NCI-H2107 (cell line): ENCODE results near the gene MACF1.
"Not testable (repeated sequence)": the region's sequence is repeated elsewhere in the genome, so short reads cannot be mapped to it uniquely, and the experiment has no call there.

Experiments used
- DNase-seq: peaks from one replicate; lab custom pipeline; 2025; lab: John Stamatoyannopoulos, UW

The MACF1 gene

GRCh38 chr1:39462074-39462473 is 257.6 kb downstream of the MACF1 start:
- DNase-seq: no peak

DNA sequence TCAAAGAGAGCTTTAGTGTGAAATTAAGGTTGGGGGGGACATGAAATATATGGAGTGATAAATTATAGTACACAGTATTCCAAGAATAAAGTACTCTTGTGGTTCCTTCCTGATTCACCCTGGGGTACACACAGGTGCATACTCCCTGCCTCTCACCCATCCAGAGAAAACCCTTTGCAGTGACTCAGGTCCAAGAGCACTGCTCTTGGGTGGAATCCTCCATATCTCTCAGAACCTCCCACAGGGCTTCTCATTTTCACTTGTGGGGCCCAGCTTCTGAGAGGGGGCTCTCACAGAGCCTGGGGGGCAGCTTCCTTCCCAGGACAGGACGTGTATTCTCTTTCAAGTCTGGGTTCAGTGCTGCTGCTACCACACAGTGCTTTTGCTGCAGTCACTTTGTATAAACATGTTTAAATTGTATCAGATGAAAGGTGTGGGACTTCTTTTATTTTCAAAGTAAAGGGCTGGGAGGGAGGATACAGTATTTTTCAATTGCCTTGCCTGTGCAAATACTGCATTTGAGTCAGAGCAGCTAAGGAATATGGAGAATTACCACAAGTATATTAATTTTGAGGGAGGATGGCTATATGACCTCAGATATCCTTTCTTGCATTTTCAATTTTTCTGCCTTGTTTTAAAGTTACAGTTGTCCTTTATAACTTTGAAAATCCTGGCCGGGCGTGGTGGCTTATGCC is 262.1 kb downstream of the MACF1 start:
- no peak for DNase-seq

DNA sequence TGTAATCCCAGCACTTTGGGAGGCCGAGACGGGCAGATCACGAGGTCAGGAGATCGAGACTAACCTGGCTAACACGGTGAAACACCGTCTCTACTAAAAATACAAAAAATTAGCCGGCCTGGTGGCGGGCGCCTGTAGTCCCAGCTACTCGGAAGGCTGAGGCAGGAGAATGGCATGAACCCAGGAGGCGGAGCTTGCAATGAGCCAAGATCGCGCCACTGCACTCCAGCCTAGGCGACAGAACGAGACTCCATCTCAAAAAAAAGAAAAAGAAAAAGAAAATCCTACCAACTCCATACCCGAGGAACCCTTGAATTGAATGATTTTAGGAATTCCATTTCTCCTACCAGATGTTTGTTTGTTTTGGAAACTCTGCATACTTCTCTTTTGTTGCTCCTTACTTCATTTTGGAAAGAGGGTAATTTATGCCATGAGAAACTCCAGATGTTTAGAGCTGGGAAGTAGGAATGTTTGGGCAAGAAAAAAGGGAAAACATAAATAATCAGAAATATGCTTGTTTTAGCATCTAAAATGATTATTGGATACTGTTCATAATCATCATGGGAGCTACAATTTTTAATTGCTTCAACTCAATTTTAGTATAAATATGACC is 262.7 kb downstream of the MACF1 start:
- DNase-seq: not testable (repeated sequence)

DNA sequence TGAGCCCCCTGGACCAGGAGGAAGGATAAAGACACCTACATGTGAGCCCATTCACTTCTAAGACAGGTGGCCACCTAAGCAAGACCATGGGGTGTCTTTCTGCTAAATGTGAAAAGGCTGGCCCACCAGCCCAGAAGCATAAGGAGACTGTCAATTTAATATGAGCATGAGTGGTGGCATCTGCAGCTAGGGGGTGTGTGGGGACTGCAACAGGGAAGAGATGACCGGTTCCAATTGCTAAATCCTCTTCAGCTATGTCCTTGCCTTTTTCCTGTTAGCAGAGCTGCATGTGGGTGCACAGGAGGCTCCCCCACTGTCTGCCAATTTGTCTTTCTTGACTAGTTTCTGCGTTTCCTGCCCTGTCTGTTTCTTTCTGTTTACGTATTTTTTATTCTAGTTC is 264.7 kb downstream of the MACF1 start:
- DNase-seq: no peak

GRCh38 chr1:39470040-39470439 is 265.5 kb downstream of the MACF1 start:
- DNase-seq: no peak

DNA sequence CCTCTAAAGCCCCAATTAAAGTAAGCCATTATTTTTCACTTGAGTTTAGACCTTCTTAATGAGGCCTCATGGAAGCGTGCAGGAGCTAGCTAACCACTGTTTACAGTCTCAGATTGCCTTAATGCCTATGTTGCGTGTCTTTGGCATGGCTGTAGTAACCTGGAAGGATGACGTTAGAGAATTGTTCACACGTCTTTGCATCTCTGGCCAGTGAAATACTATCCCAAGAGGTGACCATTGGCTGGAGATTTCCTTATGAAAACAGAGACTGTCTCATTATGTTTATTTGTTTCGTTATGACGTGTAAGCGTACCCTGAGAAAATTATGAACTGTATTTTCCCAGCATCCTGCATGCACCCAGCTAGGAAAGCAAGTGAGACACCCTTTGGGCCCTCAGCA is 268.3 kb downstream of the MACF1 start:
- DNase-seq: no peak

DNA sequence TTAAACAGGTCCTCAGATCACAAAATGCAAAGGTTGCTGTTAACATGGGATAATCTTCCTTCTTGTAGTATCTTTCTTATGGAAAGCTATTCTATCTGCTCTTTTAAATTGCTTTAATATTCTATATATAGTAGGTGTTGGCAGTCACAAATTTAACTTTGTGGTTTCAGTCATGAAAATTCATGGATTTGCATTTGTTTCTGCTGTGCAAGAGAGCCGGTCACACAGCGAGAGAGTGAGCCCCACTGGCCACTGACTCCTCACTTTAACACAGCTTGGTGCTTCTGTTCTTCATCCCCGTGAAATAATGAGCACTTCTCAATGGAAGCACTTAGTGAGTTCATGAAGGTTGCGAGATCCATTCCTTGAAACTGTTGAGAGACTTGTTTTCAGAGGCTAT is 268.8 kb downstream of the MACF1 start:
- no peak for DNase-seq

- no peak for DNase-seq
These were observed 270.3 kb downstream of the MACF1 start for GRCh38 chr1:39474810-39475209.

DNA sequence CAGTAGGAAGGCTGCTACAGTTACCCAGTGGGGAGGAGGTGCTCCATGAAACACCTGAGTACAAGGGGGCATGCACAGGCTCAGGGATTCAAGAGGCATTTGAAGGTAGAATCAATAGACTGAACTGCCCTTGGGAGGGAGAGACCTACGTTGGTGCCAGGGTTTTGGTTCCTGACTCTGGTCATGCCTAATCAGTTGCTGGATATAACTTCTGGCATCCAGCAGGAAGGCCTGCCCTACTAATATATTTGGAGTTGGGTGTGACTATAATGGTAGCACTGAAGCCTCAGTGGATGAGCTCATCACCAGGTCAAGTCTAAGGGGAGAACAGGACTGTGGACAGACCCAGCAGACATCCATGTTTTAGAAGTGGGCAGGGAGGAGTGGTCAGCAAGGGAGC is 271.1 kb downstream of the MACF1 start:
- DNase-seq: not testable (repeated sequence)

DNA sequence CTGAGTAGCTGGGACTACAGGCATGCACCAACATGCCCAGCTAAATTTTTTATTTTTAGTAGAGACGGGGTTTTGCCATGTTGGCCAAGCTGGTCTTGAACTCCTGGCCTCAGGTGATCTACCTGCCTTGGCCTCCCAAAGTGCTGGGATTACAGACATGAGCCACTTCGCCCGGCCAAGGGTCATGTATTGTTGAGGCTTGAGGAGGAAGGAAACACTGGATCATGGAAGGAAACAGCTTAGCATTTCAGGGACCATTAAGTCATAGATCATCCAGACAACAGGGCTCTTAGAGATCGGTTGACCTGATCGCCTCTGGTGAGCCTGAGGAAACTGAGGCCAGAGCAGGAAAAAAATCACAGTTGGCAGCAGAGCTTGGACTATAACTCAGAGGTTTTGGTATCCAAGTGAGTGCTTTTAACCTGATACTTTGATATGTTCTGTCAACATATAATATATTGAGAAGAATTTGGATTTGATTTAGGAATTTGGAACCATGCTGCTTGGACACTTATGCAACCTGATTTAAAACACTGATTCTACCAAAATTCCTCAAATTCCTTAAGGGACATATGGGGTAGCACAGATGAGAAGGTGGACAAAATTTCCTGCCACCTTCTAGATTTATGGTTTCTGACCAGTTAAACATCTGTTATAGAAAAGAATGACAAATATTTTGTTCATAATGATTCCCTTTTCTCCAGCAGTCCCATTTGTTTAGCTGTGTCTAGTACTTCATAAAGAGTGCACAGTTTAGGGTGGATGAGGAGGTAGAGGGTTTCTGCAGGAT is 273.8 kb downstream of the MACF1 start:
- no peak for DNase-seq

DNA sequence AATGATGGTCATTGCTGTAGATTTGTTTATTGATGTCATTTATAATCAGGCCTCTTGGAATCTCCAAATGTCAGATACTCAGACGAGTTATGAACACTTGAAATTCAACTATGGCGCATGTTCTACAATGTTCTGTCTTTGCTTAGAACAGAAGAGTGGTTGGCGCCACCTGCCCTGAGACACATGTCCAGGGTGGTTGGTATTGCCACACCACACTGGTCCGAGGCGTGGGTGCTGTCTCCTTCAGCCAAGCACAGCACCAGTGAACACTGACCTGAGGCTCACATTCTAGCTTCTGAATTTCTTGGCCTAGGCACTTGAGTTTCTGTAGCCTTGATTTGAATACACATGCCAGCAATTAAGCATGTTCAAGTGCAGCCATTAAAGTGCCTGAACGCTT is 276.8 kb downstream of the MACF1 start:
- DNase-seq: no peak

DNA sequence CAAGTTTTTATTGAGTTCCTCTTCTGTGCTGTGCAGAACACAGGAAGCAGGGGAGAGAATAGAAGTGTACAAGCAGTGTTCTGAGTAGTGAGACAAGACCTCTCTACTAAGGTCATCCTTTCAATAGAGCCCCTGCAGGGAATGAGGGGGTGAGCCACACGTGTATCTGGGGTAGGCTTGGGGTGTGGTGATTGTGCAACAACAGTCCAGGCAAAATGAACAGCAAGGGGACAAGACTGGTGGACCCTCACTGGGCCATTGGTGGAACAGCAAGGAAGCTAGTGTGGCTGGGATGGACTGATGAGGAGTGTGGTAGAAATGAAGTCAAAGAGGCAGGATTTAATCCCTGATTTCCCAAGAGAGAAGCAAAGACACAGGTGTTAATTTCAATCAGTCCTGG is 278.8 kb downstream of the MACF1 start:
- DNase-seq: no peak

DNA sequence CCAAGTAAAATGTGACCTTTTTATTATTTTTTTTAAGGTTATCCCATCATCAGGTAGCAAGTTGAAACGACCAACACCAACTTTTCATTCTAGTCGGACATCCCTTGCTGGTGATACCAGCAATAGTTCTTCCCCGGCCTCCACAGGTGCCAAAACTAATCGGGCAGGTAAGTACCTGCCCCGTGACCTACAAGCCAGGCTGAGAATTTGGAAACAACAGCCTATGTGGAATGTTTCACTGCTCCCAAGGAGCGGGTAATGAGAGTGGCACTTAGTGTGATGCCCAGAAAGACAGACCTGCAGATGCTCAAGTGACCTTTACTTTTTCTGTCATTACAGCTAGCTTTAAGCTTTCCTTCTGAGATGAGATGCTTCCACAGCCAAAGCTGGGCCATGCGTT is 280.1 kb downstream of the MACF1 start:
- DNase-seq: no peak

DNA sequence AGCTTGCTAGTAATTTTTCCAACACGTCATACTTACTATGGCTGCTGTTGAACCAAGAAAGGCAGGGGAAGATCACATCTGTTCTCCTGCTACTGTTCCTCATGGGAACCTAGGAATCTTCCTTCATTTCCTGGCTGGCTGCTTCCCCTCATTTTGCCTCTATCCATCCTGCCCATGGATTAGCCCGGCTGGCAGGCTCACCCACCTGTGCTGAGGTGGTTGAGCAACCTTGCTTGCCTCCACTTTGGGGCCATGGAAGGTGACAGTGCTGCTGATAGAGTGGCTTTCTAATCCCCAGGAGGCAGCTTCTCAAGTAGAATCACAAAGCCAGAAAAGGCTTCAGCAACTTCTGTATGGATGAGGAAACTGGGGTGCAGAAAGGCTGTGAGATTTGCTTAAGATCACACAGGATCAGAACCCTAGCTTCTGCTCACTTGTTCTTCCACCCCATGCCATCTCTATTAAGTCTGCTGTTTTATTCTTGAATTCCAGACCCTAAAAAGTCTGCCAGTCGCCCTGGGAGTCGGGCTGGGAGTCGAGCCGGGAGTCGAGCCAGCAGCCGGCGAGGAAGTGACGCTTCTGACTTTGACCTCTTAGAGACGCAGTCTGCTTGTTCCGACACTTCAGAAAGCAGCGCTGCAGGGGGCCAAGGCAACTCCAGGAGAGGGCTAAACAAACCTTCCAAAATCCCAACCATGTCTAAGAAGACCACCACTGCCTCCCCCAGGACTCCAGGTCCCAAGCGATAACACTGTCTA is 280.7 kb downstream of the MACF1 start:
- DNase-seq: no peak

DNA sequence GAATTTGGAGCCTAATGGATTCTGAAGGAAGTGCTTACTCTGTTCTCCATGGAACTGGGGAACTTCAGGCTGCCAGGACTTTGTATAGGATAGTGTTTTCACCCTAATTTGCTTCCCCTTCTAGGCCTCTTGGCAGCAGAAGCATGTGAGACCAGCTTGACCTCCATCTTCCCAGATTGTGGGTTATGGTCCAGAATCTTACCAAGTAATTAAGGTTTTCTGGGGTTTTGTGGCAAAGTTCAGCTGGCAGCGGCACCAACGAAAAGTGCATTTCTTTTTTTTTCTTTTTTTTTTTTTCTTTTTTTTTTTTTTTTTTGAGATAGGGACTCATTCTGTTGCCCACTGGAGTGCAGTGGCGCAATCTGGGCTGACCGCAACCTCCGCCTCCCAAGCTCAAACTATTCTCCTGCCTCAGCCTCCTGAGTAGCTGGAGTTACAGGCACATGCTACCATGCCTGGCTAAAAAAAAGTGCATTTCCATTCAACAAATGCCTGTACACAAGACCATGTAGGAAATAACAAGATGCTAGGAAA is 283.6 kb downstream of the MACF1 start:
- no peak for DNase-seq

DNA sequence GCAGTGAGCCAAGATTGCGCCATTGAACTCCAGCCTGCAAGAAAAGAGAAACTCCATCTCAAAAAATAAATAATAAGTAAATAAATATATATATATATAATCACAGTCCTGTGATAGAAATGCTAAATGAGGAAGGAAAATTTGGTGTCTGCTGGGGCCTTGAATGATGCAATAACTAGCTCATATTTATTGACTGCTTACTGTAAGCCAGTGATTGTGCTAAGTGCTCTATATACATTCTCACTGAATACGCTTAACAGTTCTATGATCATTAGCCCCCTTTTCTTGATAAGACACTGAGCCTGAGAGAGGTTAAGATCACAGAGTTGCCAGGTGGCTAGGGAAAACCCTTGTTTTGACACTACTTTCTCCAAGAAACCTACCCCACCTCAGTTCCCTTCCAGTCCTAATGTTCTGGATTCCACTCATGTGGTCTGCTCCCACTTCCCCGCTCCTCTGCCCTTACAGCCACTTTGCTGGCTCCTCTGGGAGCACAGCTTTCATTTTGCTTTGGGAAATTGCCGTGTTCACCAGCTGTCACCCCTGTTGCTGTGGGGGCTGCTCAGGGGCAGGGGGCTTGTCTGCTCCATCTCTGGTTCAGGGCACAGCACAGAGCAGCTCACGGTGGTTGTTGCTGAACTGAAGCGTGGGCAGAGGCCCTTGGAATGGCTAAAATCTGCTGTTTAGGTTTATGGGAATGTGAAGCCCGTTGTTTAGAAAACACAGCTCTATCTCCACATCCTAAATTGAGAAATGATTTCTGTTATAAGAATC is 284.5 kb downstream of the MACF1 start:
- DNase-seq: no peak

DNA sequence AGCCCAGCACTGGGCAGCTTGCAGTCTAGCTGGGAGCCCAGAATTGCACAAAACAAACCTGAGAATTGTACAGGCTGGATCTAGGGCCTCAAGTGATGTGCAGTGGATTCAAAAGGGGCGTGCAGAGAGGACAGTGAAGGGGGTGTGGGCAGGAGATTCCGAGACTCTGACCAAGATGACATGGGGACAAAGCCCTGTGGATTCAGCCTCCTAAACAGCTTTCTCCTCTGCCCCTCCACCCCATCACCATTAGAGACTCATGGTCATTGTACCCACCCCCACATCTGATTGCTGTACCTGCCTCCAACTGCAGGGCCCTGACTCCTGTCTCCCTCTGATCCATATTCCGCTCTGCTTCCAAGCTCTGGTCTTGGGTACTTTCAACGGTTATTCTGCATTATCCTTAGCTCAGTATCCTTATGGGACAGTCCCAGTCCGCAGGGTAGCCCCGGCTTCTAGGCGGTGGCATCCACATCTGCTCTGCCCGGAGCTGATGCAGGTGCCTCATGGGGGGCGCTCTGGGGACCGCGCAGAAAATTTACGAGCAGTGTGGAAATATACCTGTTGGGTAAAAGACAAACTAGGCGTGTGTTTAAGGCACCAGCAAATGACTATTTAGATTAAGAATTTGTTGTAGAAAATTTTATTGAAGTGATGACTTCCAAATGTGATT is 285.2 kb downstream of the MACF1 start:
- DNase-seq: no peak

GRCh38 chr1:39490596-39491145 is 286.2 kb downstream of the MACF1 start:
- peak; percentile 100 for DNase-seq

GRCh38 chr1:39491146-39491921 is 286.8 kb downstream of the MACF1 start, which contains the start of gene BMP8A:
Gene BMP8A (plus strand): TSS chr1:39491636. CDS start chr1:39491992, 356 bp downstream.
- DNase-seq: peak; percentile 100
